HG03135 (cell line): ENCODE measurements around the gene DIP2C.
"Not testable (repeated sequence)": the region's sequence is repeated elsewhere in the genome, so short reads cannot be mapped to it uniquely, and the experiment has no call there.

Experiments
- ATAC-seq: cut with Tn5 transposase; IDR thresholded peaks from one replicate; pipeline ENCODE4 v1.9.1; 2021; ENCODE audit warnings: mild to moderate bottlenecking, moderate library complexity; ENCODE audit not compliant: unreplicated experiment

The DIP2C gene

GRCh38 chr10:406976-407375, 282.5 kb downstream of the DIP2C start:
- no peak for ATAC-seq

DNA sequence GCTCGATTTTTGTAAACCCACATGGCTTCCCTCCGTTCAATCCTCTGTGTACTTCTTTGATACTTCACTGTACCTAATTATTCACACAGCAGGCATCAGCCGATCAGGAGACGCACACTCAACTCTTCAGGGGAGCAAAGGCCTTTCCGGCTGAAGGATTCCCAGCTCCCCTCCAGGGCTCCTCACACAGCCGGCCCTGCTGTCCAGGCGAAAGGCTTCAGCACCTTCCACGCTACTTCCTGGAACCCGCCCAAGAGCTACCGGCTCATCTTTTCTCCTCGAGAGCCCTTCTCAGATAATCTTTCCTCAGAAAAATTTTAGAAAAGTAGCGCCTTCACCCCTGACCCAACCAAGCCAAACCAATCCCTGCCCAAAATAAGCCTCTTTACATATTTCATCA, 283.8 kb downstream of the DIP2C start:
- ATAC-seq, result no peak

- ATAC-seq, result no peak
These were observed 284.5 kb downstream of the DIP2C start for GRCh38 chr10:404991-405390.

DNA sequence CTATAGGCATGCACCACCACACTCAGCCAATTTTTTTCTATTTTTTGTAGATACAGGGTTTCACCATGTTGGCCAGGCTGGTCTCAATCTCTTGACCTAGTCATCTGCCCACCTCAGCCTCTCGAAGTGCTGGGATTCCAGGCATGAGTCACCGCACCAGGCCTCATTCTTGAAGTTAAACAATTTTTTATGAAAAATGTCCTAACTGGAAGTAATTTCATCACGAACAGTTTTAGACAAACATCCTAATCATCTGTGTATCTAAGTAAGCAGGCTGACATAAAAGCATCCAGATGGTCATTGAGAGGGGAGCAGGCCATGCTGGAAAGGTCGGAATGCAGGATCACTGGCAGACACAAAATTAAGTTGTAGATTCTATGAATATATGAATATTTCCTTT, 285.1 kb downstream of the DIP2C start:
- ATAC-seq, result no peak

GRCh38 chr10:398954-399353, 290.5 kb downstream of the DIP2C start:
- no peak for ATAC-seq

DNA sequence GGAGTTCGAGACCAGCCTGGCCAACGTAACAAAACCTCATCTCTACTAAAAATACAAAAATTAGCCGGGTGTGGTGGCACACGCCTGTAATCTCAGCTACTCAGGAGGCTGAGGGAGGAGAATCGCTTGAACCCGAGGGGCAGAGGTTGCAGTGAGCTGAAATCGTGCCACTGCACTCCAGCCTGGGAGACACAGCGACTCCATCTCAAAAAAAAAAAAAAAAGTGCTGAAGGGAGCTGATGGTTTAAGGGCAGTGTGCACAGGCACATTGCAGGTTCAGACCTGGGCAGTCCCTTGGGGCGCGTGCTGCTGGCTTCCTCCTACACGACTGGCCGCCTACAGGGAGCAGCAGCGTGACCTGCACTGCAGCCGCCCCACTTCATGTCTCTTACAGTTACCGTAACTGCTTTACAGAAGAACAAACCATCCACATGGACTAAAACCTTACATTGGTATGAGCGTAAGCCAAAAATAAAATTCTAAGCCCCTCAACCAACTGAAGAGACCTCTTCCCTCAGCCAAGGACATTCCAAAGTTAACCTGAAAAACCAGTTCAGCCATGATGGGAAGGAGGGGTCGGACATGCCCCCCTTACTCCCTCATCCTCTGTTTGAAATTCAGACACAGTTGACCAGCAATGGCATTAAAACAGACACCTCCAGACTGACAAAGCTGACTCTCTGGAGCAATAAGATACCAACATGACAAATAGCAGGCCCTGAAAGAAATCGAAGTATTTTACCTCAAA, 292.0 kb downstream of the DIP2C start:
- ATAC-seq, result no peak

DNA sequence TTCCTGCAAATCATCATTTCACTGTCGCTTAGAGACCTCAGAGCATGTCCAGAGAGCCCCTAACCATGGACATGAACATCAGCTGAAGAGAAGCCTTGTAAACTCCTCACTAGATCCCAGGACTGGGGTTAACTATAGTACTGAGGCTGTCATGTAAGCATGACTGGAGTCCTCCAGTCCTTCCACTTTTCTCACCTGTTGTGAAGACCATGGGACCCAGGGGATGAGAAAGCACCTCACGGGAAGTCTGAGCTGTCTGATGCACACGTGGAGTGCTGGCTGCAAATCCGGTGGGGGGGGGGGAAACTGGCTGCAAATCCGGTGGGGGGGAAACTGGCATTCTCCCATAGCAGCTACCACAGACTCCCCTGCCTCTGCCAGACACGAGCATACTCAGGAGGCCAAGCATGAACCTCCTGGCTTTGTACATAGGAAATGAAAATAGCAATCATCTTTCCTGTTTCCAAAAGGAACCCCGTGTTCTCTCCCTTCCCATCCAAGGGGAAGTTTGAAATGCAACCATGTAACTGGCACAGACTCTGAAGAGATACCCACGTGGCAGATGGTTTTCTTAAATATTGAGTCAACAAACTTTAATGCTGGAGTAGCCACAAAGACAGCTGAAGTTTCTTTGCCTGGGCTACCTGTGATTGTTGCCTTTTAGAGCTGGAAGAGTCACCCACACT, 292.8 kb downstream of the DIP2C start:
- no peak for ATAC-seq

DNA sequence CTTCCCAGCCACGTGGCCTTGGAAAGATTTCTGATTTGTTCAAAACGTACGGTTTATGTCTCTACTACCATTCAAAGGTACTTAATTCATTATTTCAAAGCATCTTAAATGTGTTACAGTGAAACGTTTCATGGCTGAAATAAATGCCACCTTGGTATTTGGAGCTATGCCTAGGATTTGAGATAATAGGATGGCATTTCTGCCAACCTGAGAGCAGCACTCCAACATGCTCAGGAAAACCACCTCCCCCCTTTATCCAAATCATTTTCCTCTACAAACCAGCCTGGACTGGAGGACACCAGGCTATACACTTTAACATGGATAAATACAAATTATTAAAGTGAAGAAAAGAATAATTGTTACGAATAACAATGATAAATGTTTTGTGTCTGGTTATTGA, 293.4 kb downstream of the DIP2C start:
- ATAC-seq, result no peak

DNA sequence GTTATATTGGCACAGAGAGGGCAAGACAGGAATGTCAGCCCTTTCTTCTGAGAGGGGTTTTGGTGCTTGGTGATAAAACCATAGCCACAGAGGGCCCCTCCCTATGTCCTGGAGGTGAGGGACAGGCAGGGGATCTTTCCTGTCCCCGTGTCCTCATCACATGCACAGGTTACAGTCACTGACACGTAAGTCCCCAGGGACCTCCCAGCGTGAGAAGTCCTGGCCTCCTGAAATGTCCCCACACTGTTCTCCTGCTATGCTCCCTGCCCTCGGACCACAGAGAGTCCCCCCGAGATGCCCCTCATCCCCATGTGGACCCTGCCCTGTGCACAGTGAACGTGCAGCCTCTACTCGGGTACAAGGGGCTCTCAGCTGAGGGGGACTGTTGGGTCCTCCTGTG, 293.8 kb downstream of the DIP2C start:
- ATAC-seq, result no peak

GRCh38 chr10:394439-395101, 294.9 kb downstream of the DIP2C start:
- ATAC-seq, result not testable (repeated sequence)

GRCh38 chr10:393787-394438, 295.6 kb downstream of the DIP2C start:
- ATAC-seq, result no peak

- no peak for ATAC-seq
These were observed 296.2 kb downstream of the DIP2C start for GRCh38 chr10:393106-393745.

DNA sequence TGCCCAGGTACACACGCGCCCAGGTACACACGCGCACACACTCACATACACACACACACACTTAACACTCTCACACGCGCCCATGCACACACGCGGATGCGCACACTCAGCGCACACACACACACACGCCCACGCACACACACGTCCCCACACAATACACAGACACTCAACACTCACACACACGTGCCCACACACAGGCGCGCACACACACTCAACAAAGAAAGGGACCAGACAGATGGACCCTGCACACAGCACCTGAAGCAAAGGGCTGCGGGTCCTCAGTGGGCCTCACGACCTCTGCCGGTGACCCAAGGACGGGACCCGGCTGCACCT, 296.8 kb downstream of the DIP2C start:
- ATAC-seq, result no peak

DNA sequence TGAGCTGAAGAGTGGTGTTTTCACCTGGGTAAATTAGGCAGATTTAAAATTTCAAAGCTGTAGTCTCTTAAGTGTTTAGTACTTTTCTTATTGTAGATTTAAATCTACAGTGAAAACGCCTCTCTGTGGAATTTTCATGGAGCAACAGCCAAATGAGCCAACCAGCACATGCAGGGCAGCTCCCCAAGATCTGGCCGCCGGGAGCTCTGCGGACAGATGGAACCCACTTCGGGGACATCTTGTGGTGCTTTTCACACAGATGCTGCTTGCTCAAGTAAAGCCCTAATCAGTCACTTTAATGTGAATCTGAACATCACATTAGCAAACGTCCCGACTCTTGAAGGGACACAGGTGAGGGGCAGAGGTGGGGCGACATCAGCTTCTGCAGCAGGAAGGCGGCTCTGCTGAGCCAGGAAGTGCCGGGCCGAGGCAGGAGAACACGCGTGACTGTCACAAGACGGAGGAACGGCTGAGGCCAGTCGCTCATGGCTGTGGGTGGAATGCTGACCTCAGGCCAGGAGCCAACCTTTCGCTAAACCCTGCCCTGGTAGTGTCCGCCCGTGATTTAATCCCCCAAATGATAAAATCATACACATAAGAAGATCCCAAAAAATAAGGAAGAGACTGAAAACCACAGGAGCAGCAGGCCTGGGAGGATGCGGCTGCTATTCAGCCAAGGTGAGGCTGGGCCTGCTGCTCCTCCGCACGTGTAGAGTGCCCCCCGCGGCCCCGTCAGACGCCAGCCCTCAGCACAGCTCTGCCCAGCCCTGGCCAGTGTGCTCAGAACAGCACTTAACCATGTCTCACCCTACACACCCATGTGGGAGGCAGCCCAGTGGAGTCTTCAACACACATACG, 297.4 kb downstream of the DIP2C start:
- no peak for ATAC-seq

DNA sequence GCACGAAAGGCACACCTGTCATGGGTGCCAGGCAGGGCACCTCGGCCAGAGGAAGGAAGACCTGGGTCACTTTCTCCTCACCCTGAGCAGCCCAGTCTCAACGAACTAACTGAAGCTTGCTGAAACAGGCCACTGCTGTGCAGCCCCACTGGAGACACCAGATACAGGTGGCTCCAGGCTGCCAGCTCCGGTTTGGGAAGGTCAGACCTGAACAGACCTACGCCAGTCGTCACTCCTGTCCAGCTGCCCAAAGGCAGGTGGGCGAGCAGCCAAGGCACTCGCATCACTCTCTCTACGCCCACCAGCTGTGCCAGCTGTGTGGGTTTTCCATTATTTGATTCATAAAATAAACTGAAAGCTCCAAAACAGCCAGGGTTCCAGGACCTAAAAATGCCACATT, 298.2 kb downstream of the DIP2C start:
- no peak for ATAC-seq

DNA sequence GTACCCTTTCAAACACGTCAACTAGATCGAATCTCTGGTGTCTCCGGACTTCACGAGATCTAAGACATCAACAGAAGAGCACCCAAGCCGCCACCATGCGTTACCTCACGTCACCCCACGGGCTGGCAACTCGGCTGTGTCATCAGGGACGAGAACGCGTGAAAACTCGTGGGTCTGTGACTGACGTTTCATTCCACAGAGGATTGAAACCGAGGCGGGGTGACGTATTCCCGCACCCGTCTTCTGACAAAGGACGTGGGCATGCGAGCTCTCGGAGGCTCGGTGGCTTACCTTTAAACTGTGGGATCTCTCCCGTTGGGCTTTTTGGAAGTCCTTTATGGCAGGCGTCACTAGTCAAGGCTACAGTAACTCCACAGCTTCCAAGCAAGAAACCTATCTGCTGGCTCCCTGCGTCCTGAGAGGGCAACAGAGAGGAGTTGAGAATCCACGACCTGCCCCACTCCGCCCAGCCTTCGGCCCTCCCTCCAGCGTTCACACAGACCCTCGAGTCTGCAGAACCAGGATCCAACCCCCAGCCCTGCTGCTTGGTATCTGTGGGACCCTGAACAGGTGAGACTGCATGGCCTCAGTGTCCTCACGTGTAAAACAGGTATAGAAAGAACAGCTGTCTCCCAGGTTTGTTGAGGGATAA, 298.9 kb downstream of the DIP2C start:
- no peak for ATAC-seq

DNA sequence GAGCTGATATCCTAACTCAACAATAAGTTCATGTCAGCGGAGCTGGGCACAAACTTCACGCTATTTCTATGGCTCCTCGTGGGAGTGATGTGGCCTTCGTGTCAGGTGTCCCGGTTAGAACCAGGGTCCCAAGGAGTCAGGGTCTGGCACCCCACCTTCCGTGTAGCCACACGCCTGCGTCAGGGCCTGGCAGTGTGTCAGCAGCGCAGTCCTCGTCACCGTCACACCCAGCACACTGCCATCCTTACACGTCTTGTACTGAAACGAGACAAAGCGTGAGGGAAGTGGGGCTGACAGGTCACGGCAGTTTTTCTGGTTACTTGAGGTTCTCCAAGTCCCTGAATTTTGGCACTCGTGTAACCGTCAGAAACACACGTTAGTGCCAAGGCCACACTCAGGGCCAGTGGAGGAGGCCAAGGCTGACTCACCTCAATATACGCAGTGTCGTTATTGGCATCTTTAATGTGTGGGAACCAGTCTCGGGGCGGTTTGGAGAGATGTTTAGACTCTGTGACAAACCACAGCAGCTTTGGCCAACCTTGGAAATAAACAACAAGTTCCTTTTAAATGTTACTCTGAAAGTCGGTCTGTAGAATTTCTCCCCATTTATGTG, 299.5 kb downstream of the DIP2C start:
- ATAC-seq, result no peak

DNA sequence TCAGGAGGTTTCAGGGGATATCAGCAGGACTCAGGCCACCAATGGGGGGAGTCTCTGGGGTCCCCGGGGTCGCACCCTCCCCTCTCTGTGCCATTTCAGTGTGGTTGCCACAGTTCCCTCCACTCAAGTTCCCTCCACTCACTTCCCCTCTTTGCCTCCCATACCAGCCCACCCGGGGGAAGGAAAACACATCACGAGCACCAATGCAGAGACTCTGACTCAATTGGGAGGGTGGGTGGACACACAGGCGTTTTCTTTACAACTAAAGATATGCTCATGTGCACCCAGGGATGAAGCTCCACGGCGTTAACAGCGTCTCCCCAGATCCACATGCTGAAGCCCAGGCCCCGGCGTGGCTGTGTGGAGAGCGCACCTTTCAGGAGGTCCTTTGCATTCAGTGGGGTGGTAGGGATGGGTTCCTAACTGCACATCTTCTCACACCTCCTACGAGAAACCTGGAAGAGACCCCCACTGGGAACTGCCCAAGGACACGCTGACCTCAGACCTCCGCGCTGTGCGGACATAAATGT, 300.1 kb downstream of the DIP2C start:
- no peak for ATAC-seq

DNA sequence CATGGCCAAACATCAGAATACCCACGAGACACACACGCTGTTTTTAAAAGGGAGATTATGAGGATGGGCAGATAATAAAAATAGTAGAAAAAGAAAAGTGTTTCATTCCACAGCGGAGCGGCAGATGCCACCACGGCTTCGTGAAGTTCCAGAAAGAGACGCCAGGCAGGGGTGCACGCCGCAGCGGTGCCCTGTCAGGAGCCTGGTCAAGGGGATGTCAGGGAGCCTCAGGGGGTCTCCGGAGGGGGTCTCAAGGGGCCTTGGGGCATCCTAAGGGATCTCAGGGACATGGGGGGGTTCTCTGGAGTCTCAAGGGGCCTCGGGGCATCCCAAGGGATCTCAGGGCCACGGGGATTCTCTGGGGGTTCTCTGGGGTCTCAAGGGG, 300.8 kb downstream of the DIP2C start:
- ATAC-seq, result no peak
